ENCODE measurements around the gene ZXDB. TPM values are rescaled to one million over a fixed set of nuclear protein-coding genes. Genes with fewer than 3 reads are reported as not detected.
"Not testable (repeated sequence)": the region's sequence is repeated elsewhere in the genome, so short reads cannot be mapped to it uniquely, and the experiment has no call there.

Gene ZXDB
- 2.9 TPM for total RNA-seq

GRCh38 chrX:57591284-57592159 lies at the start of gene ZXDB:
ZXDB (plus strand) TSS chrX:57592011; CDS start chrX:57592049, 38 bp downstream.
- ATAC-seq, result peak; percentile 76

GRCh38 chrX:57565198-57565597 lies 26.6 kb upstream of the ZXDB start:
- ATAC-seq, result no peak

- no peak for ATAC-seq
Measured at GRCh38 chrX:57573754-57574153, 18.1 kb upstream of the ZXDB start.

- not testable (repeated sequence) for ATAC-seq
Measured at GRCh38 chrX:57582948-57583347, 8.9 kb upstream of the ZXDB start.

GRCh38 chrX:57583477-57583876 lies 8.3 kb upstream of the ZXDB start:
- no peak for ATAC-seq

- ATAC-seq, result no peak
Measured at GRCh38 chrX:57586360-57586759, 5.5 kb upstream of the ZXDB start.

- no peak for ATAC-seq
Measured at GRCh38 chrX:57587062-57587461, 4.7 kb upstream of the ZXDB start.

GRCh38 chrX:57587607-57588006 lies 4.2 kb upstream of the ZXDB start:
- ATAC-seq, result no peak

- peak; percentile 79 for ATAC-seq
Measured at GRCh38 chrX:57592160-57592893, 516 bp downstream of the ZXDB start.

- peak; percentile 56 for ATAC-seq
Measured at GRCh38 chrX:57592894-57593215, 1.0 kb downstream of the ZXDB start.

- no peak for ATAC-seq
Measured at GRCh38 chrX:57595381-57595811, 3.6 kb downstream of the ZXDB start.

GRCh38 chrX:57596109-57596508 lies 4.3 kb downstream of the ZXDB start:
- no peak for ATAC-seq

- ATAC-seq, result no peak
Measured at GRCh38 chrX:57596516-57596915, 4.7 kb downstream of the ZXDB start.

- ATAC-seq, result no peak
Measured at GRCh38 chrX:57607295-57608187, 15.7 kb downstream of the ZXDB start.

GRCh38 chrX:57613351-57613750 lies 21.5 kb downstream of the ZXDB start:
- not testable (repeated sequence) for ATAC-seq

GRCh38 chrX:57629438-57629837 lies 37.6 kb downstream of the ZXDB start:
- ATAC-seq, result not testable (repeated sequence)

GRCh38 chrX:57640674-57641016 lies 48.8 kb downstream of the ZXDB start:
- ATAC-seq, result no peak

GRCh38 chrX:57641338-57641737 lies 49.5 kb downstream of the ZXDB start:
- ATAC-seq, result no peak

GRCh38 chrX:57643698-57644097 lies 51.9 kb downstream of the ZXDB start:
- no peak for ATAC-seq

GRCh38 chrX:57647020-57647419 lies 55.2 kb downstream of the ZXDB start:
- ATAC-seq, result no peak
